Trophoblast cell (in vitro differentiated cells and primary cell): ENCODE data around the gene INPP5J.

Experiments
- DNase-seq, 2 donors: peaks; one replicate each; pipeline ENCODE4 v3.0.0-alpha.2; 2016
- H2AFZ ChIP-seq: 2 replicates; pipeline ENCODE4 v1.6.1; 2013; ENCODE audit warnings: low read length, moderate library complexity, mild to moderate bottlenecking; ENCODE audit not compliant: insufficient read depth, poor library complexity
- H2AK5ac ChIP-seq: 2 replicates; pipeline ENCODE4 v1.6.1; 2013; ENCODE audit warnings: mild to moderate bottlenecking, low read length
- H2BK120ac ChIP-seq: 2 replicates; pipeline ENCODE4 v1.6.1; 2013; ENCODE audit warnings: low read length, mild to moderate bottlenecking, moderate library complexity; ENCODE audit not compliant: insufficient read depth, poor library complexity
- H2BK12ac ChIP-seq: 2 replicates; pipeline ENCODE4 v1.6.1; 2013; ENCODE audit warnings: mild to moderate bottlenecking, low read length, moderate library complexity
- H2BK5ac ChIP-seq: 2 replicates; pipeline ENCODE4 v1.6.1; 2013; ENCODE audit warnings: low read length, low read depth, moderate library complexity, mild to moderate bottlenecking; ENCODE audit not compliant: poor library complexity
- H3K14ac ChIP-seq: 2 replicates; pipeline ENCODE4 v1.6.1; 2013; ENCODE audit warnings: mild to moderate bottlenecking, low read length
- H3K18ac ChIP-seq: 2 replicates; pipeline ENCODE4 v1.6.1; 2013; ENCODE audit warnings: mild to moderate bottlenecking, low read length
- H3K23ac ChIP-seq: 2 replicates; pipeline ENCODE4 v1.6.1; 2013; ENCODE audit warnings: low read length
- H3K27ac ChIP-seq: 2 replicates; pipeline ENCODE4 v1.5.1; 2013; ENCODE audit warnings: low read depth, mild to moderate bottlenecking, inconsistent platforms, low read length, moderate library complexity
- H3K27me3 ChIP-seq: 2 replicates; pipeline ENCODE4 v1.6.1; 2013; ENCODE audit warnings: inconsistent platforms, mild to moderate bottlenecking, low read length, moderate library complexity; ENCODE audit not compliant: insufficient read depth
- H3K36me3 ChIP-seq, 2 experiments: 1 replicate in 1 of 2; 2 replicates in 1 of 2; pipeline ENCODE4 v1.6.1; 2013; ENCODE audit warnings: low read length in 2 of 2, mild to moderate bottlenecking in 2 of 2, moderate library complexity in 1 of 2; ENCODE audit not compliant: insufficient read depth in 2 of 2, control insufficient read depth in 1 of 2
- H3K4ac ChIP-seq: 2 replicates; pipeline ENCODE4 v1.6.1; 2013; ENCODE audit warnings: low read depth, mild to moderate bottlenecking, low read length, moderate library complexity
- H3K4me1 ChIP-seq, 2 experiments: 1 replicate in 1 of 2; 2 replicates in 1 of 2; pipeline ENCODE4 v1.6.1; 2013; ENCODE audit warnings: low read length in 2 of 2, mild to moderate bottlenecking in 2 of 2, moderate library complexity in 1 of 2; ENCODE audit not compliant: insufficient read depth in 2 of 2, control insufficient read depth in 1 of 2
- H3K4me2 ChIP-seq: 2 replicates; pipeline ENCODE4 v1.6.1; 2013; ENCODE audit warnings: inconsistent platforms, mild to moderate bottlenecking, low read length, moderate library complexity
- H3K4me3 ChIP-seq: 2 replicates; pipeline ENCODE4 v1.5.1; 2013; ENCODE audit warnings: mild to moderate bottlenecking, low read depth, low read length, inconsistent platforms
- H3K79me1 ChIP-seq: one replicate; pipeline ENCODE4 v1.6.1; 2013; ENCODE audit warnings: low read length
- H3K79me2 ChIP-seq: 2 replicates; pipeline ENCODE4 v1.6.1; 2013; ENCODE audit warnings: low read length, mild to moderate bottlenecking; ENCODE audit not compliant: control insufficient read depth, insufficient read depth, poor library complexity
- H3K9ac ChIP-seq: 2 replicates; pipeline ENCODE4 v1.6.1; 2013; ENCODE audit warnings: mild to moderate bottlenecking, low read length
- H3K9me3 ChIP-seq: 2 replicates; pipeline ENCODE4 v1.6.1; 2013; ENCODE audit warnings: low read depth, mild to moderate bottlenecking, control low read depth, inconsistent platforms, low read length; ENCODE audit not compliant: insufficient read depth
- H4K12ac ChIP-seq: 2 replicates; pipeline ENCODE4 v1.6.1; 2013; ENCODE audit warnings: low read depth, mild to moderate bottlenecking, low read length, moderate library complexity
- H4K8ac ChIP-seq: 2 replicates; pipeline ENCODE4 v1.6.1; 2013; ENCODE audit warnings: low read depth, mild to moderate bottlenecking, low read length, moderate library complexity
- H4K91ac ChIP-seq: one replicate; pipeline ENCODE4 v1.6.1; 2013; ENCODE audit warnings: low read depth, mild to moderate bottlenecking, low read length, moderate library complexity
- WGBS: extraction: QIAGEN DNeasy Blood & Tissue Kit; methylation state at CpG from one replicate; pipeline ENCODE4 v1.1.7; 2013; ENCODE audit warnings: missing lambda C conversion rate; ENCODE audit not compliant: insufficient read length, insufficient coverage; ENCODE audit errors: extremely low coverage; 5-methylcytosine and 5-hydroxymethylcytosine counted together

Gene INPP5J

GRCh38 chr22:31125521-31126117 is 2.9 kb downstream of the INPP5J start:
- Histone ChIP-seq H3K9me3 (no peaks in the 10 kb centered on the region), H3K27ac (no peak overlapping the region), H3K14ac (no peak overlapping the region), H2AFZ (no peak overlapping the region), H3K79me2 (no peaks in the 10 kb centered on the region), H3K4me3 (no peak overlapping the region), H4K8ac (no peak overlapping the region), H2AK5ac (no peak overlapping the region), H3K23ac (no peak overlapping the region), H3K4ac (no peak overlapping the region), H2BK120ac (no peak overlapping the region), H4K91ac (no peak overlapping the region), H3K36me3 (peaks cover 0 to 2% of the 10 kb centered on the region in 2 experiments), H2BK12ac (no peak overlapping the region), H4K12ac (no peak overlapping the region), H3K9ac (no peak overlapping the region), H3K79me1 (peaks cover 3% of the 10 kb centered on the region), H3K4me2 (no peak overlapping the region), H2BK5ac (no peak overlapping the region), H3K4me1 (peaks cover 0 to 5% of the 10 kb centered on the region in 2 experiments), H3K27me3 (no peaks in the 10 kb centered on the region), H3K18ac (no peak overlapping the region)
- DNase-seq, result no peak
- WGBS, result no CpG with 5 or more reads among the region's 12 CpGs

GRCh38 chr22:31126128-31126868 is 3.5 kb downstream of the INPP5J start:
- Histone ChIP-seq H2BK5ac (no peak overlapping the region), H3K27me3 (no peaks in the 10 kb centered on the region), H3K36me3 (peaks cover 0 to 2% of the 10 kb centered on the region in 2 experiments), H2BK12ac (no peak overlapping the region), H3K79me1 (peaks cover 3% of the 10 kb centered on the region), H3K14ac (no peak overlapping the region), H3K18ac (no peak overlapping the region), H4K12ac (no peak overlapping the region), H3K23ac (no peak overlapping the region), H2AFZ (no peak overlapping the region), H3K4me3 (no peak overlapping the region), H3K79me2 (no peaks in the 10 kb centered on the region), H2BK120ac (no peak overlapping the region), H4K91ac (no peak overlapping the region), H3K4ac (no peak overlapping the region), H3K4me1 (peaks cover 0 to 5% of the 10 kb centered on the region in 2 experiments), H3K9me3 (no peaks in the 10 kb centered on the region), H4K8ac (no peak overlapping the region), H3K4me2 (no peak overlapping the region), H3K9ac (no peak overlapping the region), H2AK5ac (no peak overlapping the region), H3K27ac (no peak overlapping the region)
- WGBS, result no CpG with 5 or more reads among the region's 22 CpGs
- DNase-seq, result no peak

GRCh38 chr22:31126869-31127175 is 4.1 kb downstream of the INPP5J start:
- H3K23ac ChIP-seq, result no peak overlapping the region
- H4K91ac ChIP-seq, result no peak overlapping the region
- no peak overlapping the region for H3K4me2 ChIP-seq
- H3K27ac ChIP-seq, result no peak overlapping the region
- peaks cover 3% of the 10 kb centered on the region for H3K79me1 ChIP-seq
- H3K14ac ChIP-seq, result no peak overlapping the region
- no CpG with 5 or more reads among the region's 13 CpGs for WGBS
- H3K9ac ChIP-seq, result no peak overlapping the region
- no peak overlapping the region for H2BK12ac ChIP-seq
- H3K9me3 ChIP-seq, result no peaks in the 10 kb centered on the region
- H2AK5ac ChIP-seq, result no peak overlapping the region
- no peaks in the 10 kb centered on the region for H3K27me3 ChIP-seq
- H4K12ac ChIP-seq, result no peak overlapping the region
- peaks cover 0 to 2% of the 10 kb centered on the region in 2 experiments for H3K36me3 ChIP-seq
- H3K79me2 ChIP-seq, result no peaks in the 10 kb centered on the region
- peaks cover 0 to 5% of the 10 kb centered on the region in 2 experiments for H3K4me1 ChIP-seq
- no peak overlapping the region for H2BK5ac ChIP-seq
- no peak overlapping the region for H3K18ac ChIP-seq
- no peak overlapping the region for H2BK120ac ChIP-seq
- no peak overlapping the region for H2AFZ ChIP-seq
- no peak overlapping the region for H4K8ac ChIP-seq
- no peak for DNase-seq
- no peak overlapping the region for H3K4ac ChIP-seq
- no peak overlapping the region for H3K4me3 ChIP-seq

GRCh38 chr22:31127181-31127772 is 4.5 kb downstream of the INPP5J start:
- Histone ChIP-seq H3K18ac (no peak overlapping the region), H2BK12ac (no peak overlapping the region), H3K23ac (no peak overlapping the region), H3K27me3 (no peaks in the 10 kb centered on the region), H3K9ac (no peak overlapping the region), H3K4ac (no peak overlapping the region), H2BK5ac (no peak overlapping the region), H3K4me3 (peak overlapping the region; percentile 45), H3K79me2 (no peaks in the 10 kb centered on the region), H3K27ac (no peak overlapping the region), H3K4me2 (no peak overlapping the region), H3K9me3 (no peaks in the 10 kb centered on the region), H4K8ac (no peak overlapping the region), H3K36me3 (peaks cover 0 to 2% of the 10 kb centered on the region in 2 experiments), H3K79me1 (peaks cover 3% of the 10 kb centered on the region), H2AFZ (no peak overlapping the region), H3K14ac (no peak overlapping the region), H2AK5ac (no peak overlapping the region), H3K4me1 (peaks cover 0 to 5% of the 10 kb centered on the region in 2 experiments), H2BK120ac (no peak overlapping the region), H4K12ac (no peak overlapping the region), H4K91ac (no peak overlapping the region)
- DNase-seq, result no peak
- no CpG with 5 or more reads among the region's 19 CpGs for WGBS
